HepG2 (cell line): ENCODE results near the gene ENTPD5. TPM values are rescaled to one million over a fixed set of nuclear protein-coding genes. Genes with fewer than 3 reads are reported as not detected.

ENCODE experiments used
- CBFB ChIP-seq: sonication (generic); formaldehyde crosslinking; IDR thresholded peaks from 2 replicates; pipeline ENCODE4 v1.4.0; 2020; ENCODE audit warnings: missing genetic modification reagents
- DMAP1 ChIP-seq: IDR thresholded peaks from 2 replicates; pipeline ENCODE4 v1.6.1; 2016
- HIC2 ChIP-seq: sonication (generic); formaldehyde crosslinking; IDR thresholded peaks from 2 replicates; pipeline ENCODE4 v1.9.0; 2022; ENCODE audit warnings: low read depth, missing genetic modification reagents
- HMGXB4 ChIP-seq, 2 experiments: sonication (generic) in 1 of 2; formaldehyde crosslinking in 1 of 2; IDR thresholded peaks; 2 replicates each; pipeline versions ENCODE4 v1.4.0 to v1.6.1; 2018 to 2020; ENCODE audit warnings: missing genetic modification reagents in 2 of 2, borderline replicate concordance in 1 of 2, low read depth in 1 of 2, mild to moderate bottlenecking in 1 of 2, missing biosample characterization in 1 of 2
- KLF9 ChIP-seq: IDR thresholded peaks from 2 replicates; pipeline ENCODE4 v1.6.1; 2016; ENCODE audit warnings: low read depth
- MIER2 ChIP-seq: IDR thresholded peaks from 2 replicates; pipeline ENCODE4 v1.6.1; 2016; ENCODE audit warnings: missing biosample characterization, missing genetic modification reagents
- MYC ChIP-seq: sonication (generic); formaldehyde crosslinking; IDR thresholded peaks from 2 replicates; pipeline ENCODE4 v1.9.0; 2021; ENCODE audit warnings: missing genetic modification reagents, borderline replicate concordance
- NR2C2 ChIP-seq: sonication (generic); formaldehyde crosslinking; IDR thresholded peaks from 2 replicates; pipeline ENCODE4 v1.4.0; 2020; ENCODE audit warnings: missing genetic modification reagents, mild to moderate bottlenecking, moderate library complexity, borderline replicate concordance
- PPARG ChIP-seq: conservative IDR thresholded peaks from 2 replicates; pipeline ENCODE4 v1.6.1; 2016; ENCODE audit warnings: missing biosample characterization, missing genetic modification reagents
- REL ChIP-seq: sonication (generic); formaldehyde crosslinking; conservative IDR thresholded peaks from 2 replicates; pipeline ENCODE4 v1.8.0; 2022; ENCODE audit warnings: mild to moderate bottlenecking, missing genetic modification reagents, moderate library complexity
- RNF2 ChIP-seq: fragments of 450-650 bp; conservative IDR thresholded peaks from 2 replicates; pipeline ENCODE4 v1.6.1; 2016; ENCODE audit warnings: low read depth
- RXRB ChIP-seq: IDR thresholded peaks from 2 replicates; pipeline ENCODE4 v1.6.1; 2016; ENCODE audit warnings: borderline replicate concordance, missing genetic modification reagents, missing compliant biosample characterization
- SAFB2 ChIP-seq: sonication (generic); formaldehyde crosslinking; IDR thresholded peaks from 2 replicates; pipeline ENCODE4 v1.5.1; 2020; ENCODE audit warnings: missing genetic modification reagents, low read depth, mild to moderate bottlenecking, borderline replicate concordance
- SYNCRIP ChIP-seq: fragments of 200-400 bp; formaldehyde crosslinking; IDR thresholded peaks from 2 replicates; pipeline ENCODE4 v1.6.1; 2018; ENCODE audit warnings: mild to moderate bottlenecking, low read depth, low read length; ENCODE audit not compliant: insufficient read depth
- TBX3 ChIP-seq: fragments of 450-650 bp; IDR thresholded peaks from 2 replicates; pipeline ENCODE4 v1.6.1; 2017; ENCODE audit warnings: antibody characterized with exemption, mild to moderate bottlenecking, inconsistent platforms, borderline replicate concordance
- ZKSCAN5 ChIP-seq: sonication (generic); formaldehyde crosslinking; IDR thresholded peaks from 2 replicates; pipeline ENCODE4 v1.5.1; 2020; ENCODE audit warnings: mild to moderate bottlenecking, missing genetic modification reagents
- ZMYM3 ChIP-seq: sonication (generic); formaldehyde crosslinking; IDR thresholded peaks from 2 replicates; pipeline ENCODE4 v1.5.1; 2020; ENCODE audit warnings: mild to moderate bottlenecking, missing genetic modification reagents
- ZNF260 ChIP-seq: sonication (generic); formaldehyde crosslinking; IDR thresholded peaks from 2 replicates; pipeline ENCODE4 v1.4.0; 2020; ENCODE audit warnings: missing genetic modification reagents, low read depth, mild to moderate bottlenecking, borderline replicate concordance
- ZNF317 ChIP-seq: sonication (generic); formaldehyde crosslinking; IDR thresholded peaks from 2 replicates; pipeline ENCODE4 v1.5.0; 2020; ENCODE audit warnings: mild to moderate bottlenecking, missing genetic modification reagents
- ZNF543 ChIP-seq: sonication (generic); formaldehyde crosslinking; IDR thresholded peaks from 2 replicates; pipeline ENCODE4 v1.4.0; 2020; ENCODE audit warnings: mild to moderate bottlenecking, missing genetic modification reagents
- ZNF546 ChIP-seq: sonication (generic); formaldehyde crosslinking; conservative IDR thresholded peaks from 2 replicates; pipeline ENCODE4 v1.8.1; 2023; ENCODE audit warnings: mild to moderate bottlenecking, missing genetic modification reagents
- ZZZ3 ChIP-seq: sonication (generic); formaldehyde crosslinking; IDR thresholded peaks from 2 replicates; pipeline ENCODE4 v1.4.0; 2020; ENCODE audit warnings: missing genetic modification reagents, mild to moderate bottlenecking, borderline replicate concordance
- polyA plus RNA-seq, 8 experiments: library from polyadenylated mRNA; depleted of rRNA in 3 of 8; stranded (reverse) in 7 of 8; unstranded in 1 of 8; fragments of >200 nt; fragmentation: Illumina TruSeq in 4 of 8; extraction: Trizol in 4 of 8; gene quantifications; 2 replicates each; pipeline versions ENCODE4 v1.2.1 to v1.2.3, GENCODE V29; 2011 to 2016; ENCODE audit warnings: low read depth in 4 of 8, missing spikeins in 1 of 8, mixed read lengths in 1 of 8; ENCODE audit not compliant: insufficient read depth in 1 of 8
- total RNA-seq, 5 experiments: library from RNA; depleted of rRNA; stranded (reverse); fragments of >200 nt; fragmentation: Illumina TruSeq; extraction: Trizol; gene quantifications; 2 replicates each; pipeline ENCODE4 v1.2.3, GENCODE V29; 2016; ENCODE audit warnings: low read depth in 1 of 5
- TF ChIP-seq, protein P1 (sequence below): sonication (generic); formaldehyde crosslinking; IDR thresholded peaks from 2 replicates; pipeline ENCODE4 v1.9.0; 2022; ENCODE audit warnings: missing genetic modification reagents, mild to moderate bottlenecking, borderline replicate concordance
- TF ChIP-seq, protein P2 (sequence below): IDR thresholded peaks from 2 replicates; pipeline ENCODE4 v1.6.1; 2018; ENCODE audit warnings: missing genetic modification reagents, mild to moderate bottlenecking, missing compliant biosample characterization

Gene ENTPD5
- total and polyA plus RNA-seq, 2 of the 13 experiments (the other 11 are each of a cell fraction or from before 2014, with no cell fraction given): 33.8 to 43.3 TPM

GRCh38 chr14:74018586-74019407, at the start of gene ENTPD5, which contains the start of gene BBOF1 (continued):
- TF ChIP-seq, protein P1, sequence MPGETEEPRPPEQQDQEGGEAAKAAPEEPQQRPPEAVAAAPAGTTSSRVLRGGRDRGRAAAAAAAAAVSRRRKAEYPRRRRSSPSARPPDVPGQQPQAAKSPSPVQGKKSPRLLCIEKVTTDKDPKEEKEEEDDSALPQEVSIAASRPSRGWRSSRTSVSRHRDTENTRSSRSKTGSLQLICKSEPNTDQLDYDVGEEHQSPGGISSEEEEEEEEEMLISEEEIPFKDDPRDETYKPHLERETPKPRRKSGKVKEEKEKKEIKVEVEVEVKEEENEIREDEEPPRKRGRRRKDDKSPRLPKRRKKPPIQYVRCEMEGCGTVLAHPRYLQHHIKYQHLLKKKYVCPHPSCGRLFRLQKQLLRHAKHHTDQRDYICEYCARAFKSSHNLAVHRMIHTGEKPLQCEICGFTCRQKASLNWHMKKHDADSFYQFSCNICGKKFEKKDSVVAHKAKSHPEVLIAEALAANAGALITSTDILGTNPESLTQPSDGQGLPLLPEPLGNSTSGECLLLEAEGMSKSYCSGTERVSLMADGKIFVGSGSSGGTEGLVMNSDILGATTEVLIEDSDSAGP (CRISPR knock-in tag): peak; percentile 79
- no peak for TF ChIP-seq RXRB (CRISPR knock-in tag)
- TF ChIP-seq SYNCRIP: no peak
- TF ChIP-seq RNF2: no peak
- TF ChIP-seq KLF9: no peak
- peak; percentile 62 for TF ChIP-seq MYC (CRISPR knock-in tag)
- peak; percentile 71; the same call in 1 of the 2 replicates for TF ChIP-seq ZNF317 (CRISPR knock-in tag)
- peak; percentile 24 to 74; a peak in 3 of 4 replicates for TF ChIP-seq HMGXB4 (CRISPR knock-in tag; IDR thresholded peaks at IDR 0.05; ENCODE audit: borderline replicate concordance in 1 of 2, low read depth in 1 of 2)
- TF ChIP-seq ZZZ3: no peak
- no peak for TF ChIP-seq ZNF546 (CRISPR knock-in tag)
- no peak; the same call in 1 of the 2 replicates for TF ChIP-seq CBFB (CRISPR knock-in tag)
- TF ChIP-seq ZNF260 (CRISPR knock-in tag): no peak
- TF ChIP-seq ZNF543 (CRISPR knock-in tag): no peak; the same call in 1 of the 2 replicates
- TF ChIP-seq MIER2: no peak
- no peak for TF ChIP-seq PPARG (CRISPR knock-in tag)
- TF ChIP-seq DMAP1 (CRISPR knock-in tag): peak; percentile 62; the same call in 1 of the 2 replicates
- no peak for TF ChIP-seq TBX3
- TF ChIP-seq REL: no peak
- peak; percentile 48; the same call in 1 of the 2 replicates for TF ChIP-seq HIC2 (CRISPR knock-in tag)
- TF ChIP-seq, protein P2, sequence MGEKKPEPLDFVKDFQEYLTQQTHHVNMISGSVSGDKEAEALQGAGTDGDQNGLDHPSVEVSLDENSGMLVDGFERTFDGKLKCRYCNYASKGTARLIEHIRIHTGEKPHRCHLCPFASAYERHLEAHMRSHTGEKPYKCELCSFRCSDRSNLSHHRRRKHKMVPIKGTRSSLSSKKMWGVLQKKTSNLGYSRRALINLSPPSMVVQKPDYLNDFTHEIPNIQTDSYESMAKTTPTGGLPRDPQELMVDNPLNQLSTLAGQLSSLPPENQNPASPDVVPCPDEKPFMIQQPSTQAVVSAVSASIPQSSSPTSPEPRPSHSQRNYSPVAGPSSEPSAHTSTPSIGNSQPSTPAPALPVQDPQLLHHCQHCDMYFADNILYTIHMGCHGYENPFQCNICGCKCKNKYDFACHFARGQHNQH: peak; percentile 52; the same call in 1 of the 2 replicates
- TF ChIP-seq ZMYM3 (CRISPR knock-in tag): peak; percentile 30; the same call in 1 of the 2 replicates
- no peak for TF ChIP-seq ZKSCAN5 (CRISPR knock-in tag)
- TF ChIP-seq SAFB2 (CRISPR knock-in tag): peak; percentile 67
- TF ChIP-seq NR2C2 (CRISPR knock-in tag): peak; percentile 85
